GM13977 (cell line): ENCODE data around the gene RTP1.
"Not testable (repeated sequence)": the region's sequence is repeated elsewhere in the genome, so short reads cannot be mapped to it uniquely, and the experiment has no call there.

Source experiments
- DNase-seq: peaks from one replicate; pipeline ENCODE4 v3.0.0; 2012; ENCODE audit warnings: low spot score
- CTCF ChIP-seq: IDR thresholded peaks from 2 replicates; pipeline ENCODE4 v1.5.1; 2012; ENCODE audit warnings: mild to moderate bottlenecking, control low read depth; ENCODE audit not compliant: insufficient read depth; ENCODE audit errors: extremely low read depth, missing control alignments
- in situ Hi-C: fragments of 300-500 bp; cut with MboI; formaldehyde crosslinking; loops from one replicate; pipeline ENCODE4 v1.12.0; 2022; ENCODE audit warnings: low sequenced_read_pairs, low pct_unique_long_range_greater_than_20kb, mixed read lengths, inconsistent platforms; ENCODE audit not compliant: unreplicated experiment

RTP1 gene

DNA sequence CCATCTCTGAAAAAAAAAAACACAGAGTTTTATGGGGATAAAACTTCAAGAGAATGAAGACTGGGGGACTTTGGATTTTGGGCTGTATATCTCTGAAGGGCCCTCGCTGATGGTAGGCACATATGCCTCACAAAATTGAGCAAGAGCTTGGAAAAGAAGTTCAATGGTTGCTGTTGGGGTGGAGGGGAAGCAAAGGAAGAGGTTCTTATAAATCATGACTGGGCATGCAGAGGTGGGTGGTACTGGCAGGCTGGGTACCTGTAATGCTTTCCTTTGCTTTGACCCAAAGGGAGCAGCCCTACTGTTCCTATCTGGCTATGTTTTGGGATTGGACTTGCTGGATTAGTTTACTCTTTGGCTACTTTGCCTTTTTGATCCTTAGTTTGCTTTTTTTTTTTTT is 6.0 kb upstream of the RTP1 start:
- in situ Hi-C loops: no loop called here
- no peak for TF ChIP-seq CTCF
- no peak for DNase-seq

DNA sequence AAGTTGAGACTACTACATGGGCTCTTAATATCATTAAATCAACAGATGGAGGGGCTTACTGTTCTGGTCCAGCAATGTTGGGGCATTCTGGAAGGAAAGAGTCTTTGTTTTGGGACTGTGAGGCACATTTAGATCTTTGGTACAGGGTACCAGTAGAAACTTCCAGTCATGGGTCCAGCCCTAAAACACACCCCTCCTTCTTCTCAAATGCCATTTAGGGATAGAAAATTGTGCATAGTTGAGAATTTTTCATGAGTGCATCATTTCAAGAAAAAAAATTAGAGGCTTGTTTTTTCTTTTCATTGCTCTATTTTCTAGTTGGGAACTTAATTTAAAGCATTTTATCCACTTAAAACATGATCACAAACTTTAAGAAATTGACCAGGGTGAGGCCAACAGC is 4.1 kb upstream of the RTP1 start:
- TF ChIP-seq CTCF: no peak
- in situ Hi-C loops: no loop called here
- DNase-seq: no peak

DNA sequence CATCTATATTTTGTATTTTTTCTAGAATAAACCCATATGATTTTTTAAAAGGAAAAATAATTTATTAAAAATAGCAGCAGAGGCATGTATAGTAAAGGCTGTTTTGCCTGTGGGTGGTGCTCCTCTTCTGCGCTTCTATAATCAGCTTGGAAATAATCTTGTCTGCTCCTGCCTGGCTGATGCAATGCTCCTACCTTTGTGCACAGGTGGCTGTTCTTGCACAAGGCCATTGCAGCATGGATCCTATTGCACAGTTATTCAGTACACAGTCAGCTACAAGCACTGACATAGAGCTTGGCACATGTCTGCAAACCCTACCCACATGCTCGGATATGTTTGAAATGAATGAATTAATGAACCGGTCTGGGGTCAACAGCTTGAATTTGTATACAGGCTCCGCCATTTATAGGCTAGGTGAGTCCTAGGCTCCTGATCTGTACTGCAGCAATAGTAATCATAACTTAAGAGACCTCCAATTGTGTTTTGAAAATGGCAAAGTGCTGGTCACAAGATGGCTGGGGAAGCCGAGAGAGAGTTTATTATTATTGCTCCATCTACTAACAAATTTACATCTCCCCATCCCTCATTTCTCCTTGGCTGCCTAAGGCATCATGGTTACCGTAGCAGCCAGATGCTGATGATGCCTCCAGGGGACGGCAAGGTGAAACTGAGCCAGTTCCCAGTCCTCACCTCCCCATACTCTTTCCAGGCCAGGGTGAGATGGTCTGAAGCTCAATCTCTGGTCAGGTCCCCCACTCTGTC is 532 bp upstream of the RTP1 start:
- TF ChIP-seq CTCF: no peak
- DNase-seq: no peak
- in situ Hi-C loops: no loop called here

- TF ChIP-seq CTCF: no peak
- in situ Hi-C loops: no loop called here
- no peak for DNase-seq
Observed at GRCh38 chr3:187198490-187198889, 1.2 kb downstream of the RTP1 start.

DNA sequence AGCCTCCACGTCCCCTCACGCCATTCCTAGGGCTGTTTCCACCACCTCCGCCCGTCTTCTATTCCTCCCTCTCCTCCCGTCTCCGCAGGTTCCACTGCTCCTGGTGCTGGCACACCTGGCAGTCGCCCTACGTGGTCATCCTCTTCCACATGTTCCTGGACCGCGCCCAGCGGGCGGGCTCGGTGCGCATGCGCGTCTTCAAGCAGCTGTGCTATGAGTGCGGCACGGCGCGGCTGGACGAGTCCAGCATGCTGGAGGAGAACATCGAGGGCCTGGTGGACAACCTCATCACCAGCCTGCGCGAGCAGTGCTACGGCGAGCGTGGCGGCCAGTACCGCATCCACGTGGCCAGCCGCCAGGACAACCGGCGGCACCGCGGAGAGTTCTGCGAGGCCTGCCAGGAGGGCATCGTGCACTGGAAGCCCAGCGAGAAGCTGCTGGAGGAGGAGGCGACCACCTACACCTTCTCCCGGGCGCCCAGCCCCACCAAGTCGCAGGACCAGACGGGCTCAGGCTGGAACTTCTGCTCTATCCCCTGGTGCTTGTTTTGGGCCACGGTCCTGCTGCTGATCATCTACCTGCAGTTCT is 2.3 kb downstream of the RTP1 start:
- in situ Hi-C loops, DNase-seq: not testable (repeated sequence)

DNA sequence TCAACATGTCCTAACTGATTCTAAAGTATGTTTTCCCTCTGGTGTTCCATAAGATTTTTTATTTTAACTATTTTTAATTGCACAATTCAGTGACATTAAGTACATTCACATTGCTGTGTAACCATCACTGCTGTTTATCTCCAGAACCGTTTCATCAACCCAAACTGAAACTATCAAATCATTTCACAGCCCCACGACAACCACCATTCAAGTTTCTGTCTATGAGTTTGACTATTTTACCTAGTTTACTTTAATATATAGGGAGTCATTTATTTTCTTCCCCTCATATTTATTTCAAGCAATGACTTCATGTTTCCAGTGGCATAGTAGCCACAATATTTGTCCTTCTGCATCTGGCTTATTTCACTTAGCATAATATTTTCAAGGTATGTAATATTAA is 8.4 kb downstream of the RTP1 start:
- DNase-seq: no peak
- in situ Hi-C loops: no loop called here

More for the DNA sequence above, 8.4 kb downstream of the RTP1 start:
- TF ChIP-seq CTCF: no peak
